Caco-2 (cell line): ENCODE results near the gene MYOM3. TPM values are rescaled to one million over a fixed set of nuclear protein-coding genes. Genes with fewer than 3 reads are reported as not detected.

ENCODE experiments used
- BruUV-seq: library from RNA; stranded (reverse); fragments of 400-500 nt; replicated peaks from 2 replicates; lab custom pipeline; 2021; lab: Mats Ljungman, UMichigan
- CTCF ChIA-PET: fragments of 300-600 bp; sonication (Branson Sonifier 250); formaldehyde crosslinking; loops from one replicate; lab custom pipeline; 2022; ENCODE audit warnings: antibody characterized with exemption; lab: Charles Lee
- POLR2A ChIA-PET: fragments of 300-600 bp; sonication (Branson Sonifier 250); formaldehyde crosslinking; loops from one replicate; lab custom pipeline; 2022; ENCODE audit warnings: antibody characterized with exemption; lab: Charles Lee
- DNase-seq, 2 experiments: peaks; one replicate each; pipeline versions ENCODE4 v3.0.0 to v3.0.0-alpha.2; 2020 to 2022
- H3K27me3 ChIP-seq: replicated peaks from 2 replicates; pipeline ENCODE4 v1.6.0; 2011; ENCODE audit warnings: low read length; ENCODE audit not compliant: control insufficient read depth, insufficient read depth
- H3K36me3 ChIP-seq: 2 replicates; pipeline ENCODE4 v1.5.1; 2011; ENCODE audit warnings: low read length; ENCODE audit not compliant: control insufficient read depth, insufficient read depth
- H3K4me1 ChIP-seq: fragments of 250-450 bp; sonication (Bioruptor Pico); 2 replicates; pipeline ENCODE4 v1.5.1; 2020; ENCODE audit warnings: mild to moderate bottlenecking
- H3K4me3 ChIP-seq: 2 replicates; pipeline ENCODE4 v1.5.1; 2011; ENCODE audit warnings: low read depth, mild to moderate bottlenecking, control low read depth, low read length
- H3K9me3 ChIP-seq: fragments of 250-450 bp; sonication (Bioruptor Pico); 2 replicates; pipeline ENCODE4 v1.5.1; 2020; ENCODE audit warnings: mild to moderate bottlenecking, moderate library complexity
- H3K27ac Mint-ChIP-seq: one replicate; pipeline ENCODE4 v1.8.0; 2022; ENCODE audit warnings: mixed read lengths; ENCODE audit not compliant: unreplicated experiment
- H3K27me3 Mint-ChIP-seq: one replicate; pipeline ENCODE4 v1.8.0; 2022; ENCODE audit warnings: mixed read lengths; ENCODE audit not compliant: insufficient read depth, unreplicated experiment
- H3K36me3 Mint-ChIP-seq: one replicate; pipeline ENCODE4 v1.8.0; 2022; ENCODE audit warnings: mild to moderate bottlenecking, mixed read lengths; ENCODE audit not compliant: insufficient read depth, unreplicated experiment
- H3K4me1 Mint-ChIP-seq: one replicate; pipeline ENCODE4 v1.8.0; 2022; ENCODE audit warnings: low read depth, mixed read lengths; ENCODE audit not compliant: unreplicated experiment
- H3K4me3 Mint-ChIP-seq: one replicate; pipeline ENCODE4 v1.8.0; 2022; ENCODE audit warnings: mild to moderate bottlenecking, moderate library complexity, mixed read lengths; ENCODE audit not compliant: unreplicated experiment
- H3K9me3 Mint-ChIP-seq: one replicate; pipeline ENCODE4 v1.8.0; 2022; ENCODE audit warnings: mixed read lengths; ENCODE audit not compliant: unreplicated experiment
- intact Hi-C: fragments of 100-400 bp; cut with micrococcal nuclease; formaldehyde crosslinking; loops from one replicate; pipeline ENCODE4 v1.10.0; 2022; ENCODE audit not compliant: unreplicated experiment
- total RNA-seq: library from RNA; stranded (reverse); gene quantifications from 2 replicates; pipeline ENCODE4 v1.2.3, GENCODE V29; 2022
- TF ChIP-seq, protein P1 (sequence below), 2 experiments: fragments of 200-600 bp in 1 of 2; IDR thresholded peaks; 1 replicate in 1 of 2; 2 replicates in 1 of 2; pipeline versions ENCODE4 v1.5.1 to v1.8.0; 2011 to 2022; ENCODE audit warnings: antibody characterized with exemption in 1 of 2, control low read depth in 1 of 2, inconsistent platforms in 1 of 2, low read depth in 1 of 2, low read length in 1 of 2, mild to moderate bottlenecking in 1 of 2, moderate library complexity in 1 of 2; ENCODE audit not compliant: insufficient read depth in 1 of 2, severe bottlenecking in 1 of 2, unreplicated experiment in 1 of 2

MYOM3 gene
- total RNA-seq, 1 experiment from 2014 or later = not detected

DNA sequence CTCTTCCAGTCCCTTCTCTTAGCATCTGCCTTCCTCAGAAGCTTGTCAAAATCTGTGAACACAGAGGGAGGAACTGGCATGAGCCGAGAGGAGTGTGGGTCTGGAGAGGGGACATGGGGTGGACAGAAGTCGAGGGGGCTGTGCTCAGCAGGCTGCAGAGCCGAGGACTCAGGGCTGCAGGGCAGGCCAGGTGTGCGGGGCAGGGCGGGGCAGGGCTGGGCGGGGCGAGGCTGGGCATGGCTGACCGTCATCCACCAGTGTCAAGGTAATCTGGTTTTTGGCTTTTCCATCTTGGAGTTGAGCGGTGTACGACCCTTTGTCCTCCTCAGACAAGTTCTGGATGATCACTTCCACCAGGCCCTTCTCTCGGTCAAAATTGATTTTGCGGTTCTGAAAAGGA, 44.0 kb downstream of the MYOM3 start:
- POLR2A ChIA-PET = no interaction called here

DNA sequence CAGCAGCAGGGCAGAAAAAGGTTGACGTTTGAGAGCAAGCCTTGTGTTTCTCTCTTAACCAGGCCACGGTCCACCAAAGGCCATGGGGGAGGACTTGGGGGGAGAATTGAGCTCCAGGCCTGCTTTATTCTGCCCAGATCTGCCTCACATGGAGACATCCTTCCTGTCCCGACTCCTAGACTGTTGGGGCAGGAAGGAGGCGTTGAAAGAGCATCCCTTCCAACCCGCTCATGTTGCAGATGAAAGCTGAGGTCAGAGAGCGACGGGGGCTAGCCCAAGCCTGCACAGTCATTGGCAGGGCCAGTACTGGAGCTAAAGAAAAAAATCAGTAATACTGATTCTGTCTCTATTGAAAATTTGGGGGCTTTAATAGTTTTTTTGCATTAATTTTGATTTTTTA, 46.6 kb downstream of the MYOM3 start:
- H3K4me3 Mint-ChIP-seq = no peak overlapping the region
- Histone ChIP-seq H3K27me3 (no peaks in the 10 kb centered on the region), H3K9me3 (no peaks in the 10 kb centered on the region), H3K4me3 (no peak overlapping the region), H3K36me3 (no peaks in the 10 kb centered on the region), H3K4me1 (no peaks in the 10 kb centered on the region)
- no TSS peak for BruUV-seq
- TF ChIP-seq, protein P1, sequence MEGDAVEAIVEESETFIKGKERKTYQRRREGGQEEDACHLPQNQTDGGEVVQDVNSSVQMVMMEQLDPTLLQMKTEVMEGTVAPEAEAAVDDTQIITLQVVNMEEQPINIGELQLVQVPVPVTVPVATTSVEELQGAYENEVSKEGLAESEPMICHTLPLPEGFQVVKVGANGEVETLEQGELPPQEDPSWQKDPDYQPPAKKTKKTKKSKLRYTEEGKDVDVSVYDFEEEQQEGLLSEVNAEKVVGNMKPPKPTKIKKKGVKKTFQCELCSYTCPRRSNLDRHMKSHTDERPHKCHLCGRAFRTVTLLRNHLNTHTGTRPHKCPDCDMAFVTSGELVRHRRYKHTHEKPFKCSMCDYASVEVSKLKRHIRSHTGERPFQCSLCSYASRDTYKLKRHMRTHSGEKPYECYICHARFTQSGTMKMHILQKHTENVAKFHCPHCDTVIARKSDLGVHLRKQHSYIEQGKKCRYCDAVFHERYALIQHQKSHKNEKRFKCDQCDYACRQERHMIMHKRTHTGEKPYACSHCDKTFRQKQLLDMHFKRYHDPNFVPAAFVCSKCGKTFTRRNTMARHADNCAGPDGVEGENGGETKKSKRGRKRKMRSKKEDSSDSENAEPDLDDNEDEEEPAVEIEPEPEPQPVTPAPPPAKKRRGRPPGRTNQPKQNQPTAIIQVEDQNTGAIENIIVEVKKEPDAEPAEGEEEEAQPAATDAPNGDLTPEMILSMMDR (IDR thresholded peaks at IDR 0.05; ENCODE audit: insufficient read depth in 1 of 2, low read depth in 1 of 2, low read length in 1 of 2, severe bottlenecking in 1 of 2, unreplicated experiment in 1 of 2) = no peak
- no peaks in the 10 kb centered on the region for H3K36me3 Mint-ChIP-seq
- intact Hi-C loops = no loop called here
- ChIA-PET CTCF (no interaction called here), POLR2A (interaction anchor here (0.6 kb wide), 1 partner anchor 106 kb away, joined by 3 read pairs; no protein-coding TSS in a partner anchor)
- H3K27me3 Mint-ChIP-seq = no peaks in the 10 kb centered on the region
- DNase-seq = no peak
- H3K9me3 Mint-ChIP-seq = no peaks in the 10 kb centered on the region
- no peak overlapping the region for H3K27ac Mint-ChIP-seq
- H3K4me1 Mint-ChIP-seq = no peaks in the 10 kb centered on the region

More for the DNA sequence above, 44.0 kb downstream of the MYOM3 start:
- Histone ChIP-seq H3K4me3 (no peak overlapping the region), H3K36me3 (no peaks in the 10 kb centered on the region), H3K9me3 (no peaks in the 10 kb centered on the region), H3K4me1 (no peaks in the 10 kb centered on the region), H3K27me3 (no peaks in the 10 kb centered on the region)
- no peaks in the 10 kb centered on the region for H3K9me3 Mint-ChIP-seq
- BruUV-seq = no TSS peak
- TF ChIP-seq, protein P1 (IDR thresholded peaks at IDR 0.05; ENCODE audit: insufficient read depth in 1 of 2, low read depth in 1 of 2, low read length in 1 of 2, severe bottlenecking in 1 of 2, unreplicated experiment in 1 of 2) = no peak
- no peak overlapping the region for H3K27ac Mint-ChIP-seq
- CTCF ChIA-PET = no interaction called here
- H3K27me3 Mint-ChIP-seq = no peaks in the 10 kb centered on the region
- intact Hi-C loops = no loop called here
- H3K4me1 Mint-ChIP-seq = no peaks in the 10 kb centered on the region
- H3K4me3 Mint-ChIP-seq = no peak overlapping the region
- H3K36me3 Mint-ChIP-seq = no peaks in the 10 kb centered on the region
- no peak for DNase-seq

DNA sequence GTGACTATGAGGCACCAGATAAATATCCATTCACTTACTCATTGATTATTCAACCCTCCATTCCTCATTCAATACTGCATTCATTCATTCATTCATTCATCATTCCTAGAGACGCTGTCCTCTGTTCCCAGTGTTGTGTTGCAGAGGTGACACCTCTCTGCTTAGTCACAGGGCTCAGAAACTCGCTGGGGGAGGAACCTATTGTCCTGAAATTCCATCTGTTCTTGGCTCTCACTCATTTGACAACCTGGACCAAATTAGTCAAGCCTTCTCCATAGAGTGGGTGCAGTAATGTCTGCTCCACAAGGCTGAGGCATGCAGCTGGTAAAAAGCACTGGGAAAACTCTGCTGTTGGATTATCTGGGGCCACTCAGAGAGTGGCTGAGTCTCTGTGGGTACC, 49.7 kb downstream of the MYOM3 start:
- H3K27me3 ChIP-seq = no peaks in the 10 kb centered on the region
- Mint-ChIP-seq H3K27ac (no peak overlapping the region), H3K27me3 (no peaks in the 10 kb centered on the region), H3K36me3 (no peaks in the 10 kb centered on the region), H3K9me3 (no peaks in the 10 kb centered on the region), H3K4me1 (no peaks in the 10 kb centered on the region), H3K4me3 (no peak overlapping the region)
- intact Hi-C loops = no loop called here
- ChIA-PET POLR2A (no interaction called here), CTCF (no interaction called here)
- TF ChIP-seq, protein P1 (IDR thresholded peaks at IDR 0.05; ENCODE audit: insufficient read depth in 1 of 2, low read depth in 1 of 2, low read length in 1 of 2, severe bottlenecking in 1 of 2, unreplicated experiment in 1 of 2) = no peak
- DNase-seq = no peak
- H3K4me1 ChIP-seq = no peaks in the 10 kb centered on the region
- H3K36me3 ChIP-seq = no peaks in the 10 kb centered on the region
- H3K9me3 ChIP-seq = no peaks in the 10 kb centered on the region
- H3K4me3 ChIP-seq = no peak overlapping the region
- BruUV-seq = no TSS peak
